Motor neuron (in vitro differentiated cells): ENCODE results near the gene PRAMEF33. TPM values are rescaled to one million over a fixed set of nuclear protein-coding genes. Genes with fewer than 3 reads are reported as not detected.
A peak's percentile ranks its signal among the peaks of the same experiment; 100 is the strongest.
"Not testable (repeated sequence)": the region's sequence is repeated elsewhere in the genome, so short reads cannot be mapped to it uniquely, and the experiment has no call there.

Source experiments
- ATAC-seq, 8 experiments: fragments of 200-7000 bp; cut with Tn5 transposase; replicated peaks in 6 of 8; 2 replicates each; pipeline ENCODE4 v1.8.0; 2021; ENCODE audit warnings: mild to moderate bottlenecking in 8 of 8, moderate library complexity in 8 of 8
- H3K27ac ChIP-seq, 2 donors: fragments of 250-450 bp; sonication (Bioruptor Pico); 2 replicates each; pipeline ENCODE4 v1.9.0; 2021; ENCODE audit warnings: antibody characterized with exemption in 2 of 2, mild to moderate bottlenecking in 2 of 2, moderate library complexity in 1 of 2
- H3K4me1 ChIP-seq, 2 donors: fragments of 250-450 bp; sonication (Bioruptor Pico); replicated peaks in 1 of 2; 2 replicates each; pipeline ENCODE4 v1.6.1; 2021; ENCODE audit warnings: antibody characterized with exemption in 2 of 2, mild to moderate bottlenecking in 2 of 2, moderate library complexity in 1 of 2
- H3K4me3 ChIP-seq, 5 donors: fragments of 250-450 bp; sonication (Bioruptor Pico); 2 replicates each; pipeline ENCODE4 v1.9.0; 2021; ENCODE audit warnings: antibody characterized with exemption in 5 of 5, mild to moderate bottlenecking in 5 of 5, moderate library complexity in 4 of 5
- WGBS, 10 experiments: fragments of 450-650 bp; shearing (Covaris generic); methylation state at CpG; one replicate each; pipeline ENCODE4 v1.0.0; 2022; 5-methylcytosine and 5-hydroxymethylcytosine counted together
- in situ Hi-C, 9 experiments: fragments of 400-800 bp; cut with MboI; loops; one replicate each; pipeline ENCODE4 v1.15.0; 2021; ENCODE audit warnings: low sequenced_read_pairs in 9 of 9, low pct_unique_long_range_greater_than_20kb in 2 of 9; ENCODE audit not compliant: unreplicated experiment in 9 of 9
- total RNA-seq, 8 experiments: library from RNA; unstranded; fragments of 300-600 nt; gene quantifications; 2 replicates each; pipeline versions ENCODE4 v1.2.3 to v1.2.4, GENCODE V29; 2022

The PRAMEF33 gene
- total RNA-seq: under 1 TPM in 1 of 8 experiments, not detected in 7; 0.13 TPM

GRCh38 chr1:13303239-13303638, at the start of gene PRAMEF33:
Gene PRAMEF33 (plus strand): TSS chr1:13303539. CDS start chr1:13305955, 2,416 bp downstream.
- H3K4me3 ChIP-seq, H3K27ac ChIP-seq, ATAC-seq, in situ Hi-C loops, H3K4me1 ChIP-seq: not testable (repeated sequence)
- WGBS, 10 experiments: no CpG with 5 or more reads among the region's 1 CpG

GRCh38 chr1:13253898-13254297, 49.4 kb upstream of the PRAMEF33 start, which contains the start of gene PRAMEF5:
Gene PRAMEF5 (plus strand): TSS chr1:13254198. CDS start chr1:13259269, 5,071 bp downstream.
- H3K4me1 ChIP-seq, ATAC-seq, in situ Hi-C loops, H3K4me3 ChIP-seq, H3K27ac ChIP-seq: not testable (repeated sequence)
- no CpG with 5 or more reads among the region's 5 CpGs for WGBS, 10 experiments

- H3K4me3 ChIP-seq, H3K4me1 ChIP-seq, in situ Hi-C loops, H3K27ac ChIP-seq: not testable (repeated sequence)
- no CpG with 5 or more reads among the region's 3 CpGs for WGBS, 10 experiments
- ATAC-seq: peak in 3 of 8 experiments; percentile 45 to 90 (median 45)
Measured at GRCh38 chr1:13265124-13265523, 38.2 kb upstream of the PRAMEF33 start.

GRCh38 chr1:13277016-13277415, 26.3 kb upstream of the PRAMEF33 start:
- H3K4me1 ChIP-seq, H3K27ac ChIP-seq, in situ Hi-C loops, H3K4me3 ChIP-seq: not testable (repeated sequence)
- WGBS, 10 experiments: no CpG with 5 or more reads among the region's 6 CpGs
- peak in 1 of 8 experiments; percentile 54 for ATAC-seq

- H3K27ac ChIP-seq, H3K4me3 ChIP-seq, in situ Hi-C loops, H3K4me1 ChIP-seq: not testable (repeated sequence)
- 0% methylated on average over 1 of the region's 3 CpGs; no CpG with 5 or more reads in 9 of the 10 experiments for WGBS, 10 experiments
- ATAC-seq: peak in 2 of 8 experiments; percentile 25 to 29
Measured at GRCh38 chr1:13279617-13280016, 23.7 kb upstream of the PRAMEF33 start.

- H3K27ac ChIP-seq, H3K4me1 ChIP-seq, H3K4me3 ChIP-seq, ATAC-seq, in situ Hi-C loops: not testable (repeated sequence)
- WGBS, 10 experiments: no CpG with 5 or more reads among the region's 1 CpG
Measured at GRCh38 chr1:13285037-13285436, 18.3 kb upstream of the PRAMEF33 start, which contains the start of gene PRAMEF8. Gene PRAMEF8 (minus strand): TSS chr1:13285137. CDS start chr1:13284091, 1,046 bp downstream.

GRCh38 chr1:13289030-13289429, 14.3 kb upstream of the PRAMEF33 start:
- in situ Hi-C loops, ATAC-seq, H3K27ac ChIP-seq, H3K4me3 ChIP-seq, H3K4me1 ChIP-seq: not testable (repeated sequence)
- WGBS, 10 experiments: no CpG with 5 or more reads among the region's 3 CpGs

- H3K27ac ChIP-seq, H3K4me1 ChIP-seq, ATAC-seq, in situ Hi-C loops, H3K4me3 ChIP-seq: not testable (repeated sequence)
- no CpG with 5 or more reads among the region's 5 CpGs for WGBS, 10 experiments
Measured at GRCh38 chr1:13297216-13297931, 6.0 kb upstream of the PRAMEF33 start.

GRCh38 chr1:13298699-13299098, 4.6 kb upstream of the PRAMEF33 start:
- ATAC-seq, H3K4me3 ChIP-seq, H3K27ac ChIP-seq, H3K4me1 ChIP-seq, in situ Hi-C loops: not testable (repeated sequence)
- no CpG with 5 or more reads among the region's 27 CpGs for WGBS, 10 experiments

GRCh38 chr1:13302197-13302596, 1.1 kb upstream of the PRAMEF33 start:
- in situ Hi-C loops, H3K4me3 ChIP-seq, H3K27ac ChIP-seq, H3K4me1 ChIP-seq, ATAC-seq: not testable (repeated sequence)

- H3K4me1 ChIP-seq, ATAC-seq, H3K4me3 ChIP-seq, H3K27ac ChIP-seq, in situ Hi-C loops: not testable (repeated sequence)
- 0% methylated on average over 1 of the region's 4 CpGs; no CpG with 5 or more reads in 9 of the 10 experiments for WGBS, 10 experiments
Measured at GRCh38 chr1:13315281-13315680, 11.9 kb downstream of the PRAMEF33 start, which contains the start of gene PRAMEF15. Gene PRAMEF15 (plus strand): TSS chr1:13315581. CDS start chr1:13318408, 2,827 bp downstream.

GRCh38 chr1:13342496-13342895, 39.2 kb downstream of the PRAMEF33 start:
- ATAC-seq, H3K27ac ChIP-seq, in situ Hi-C loops, H3K4me3 ChIP-seq, H3K4me1 ChIP-seq: not testable (repeated sequence)
- 20% methylated on average over 1 of the region's 8 CpGs; no CpG with 5 or more reads in 9 of the 10 experiments for WGBS, 10 experiments

GRCh38 chr1:13347034-13347433, 43.7 kb downstream of the PRAMEF33 start, which contains the start of gene PRAMEF14:
Gene PRAMEF14 (minus strand): TSS chr1:13347134. CDS start chr1:13345314, 1,820 bp downstream.
- H3K4me1 ChIP-seq, ATAC-seq, H3K27ac ChIP-seq, H3K4me3 ChIP-seq, in situ Hi-C loops: not testable (repeated sequence)
- WGBS, 10 experiments: no CpG with 5 or more reads among the region's 7 CpGs

- ATAC-seq, H3K4me3 ChIP-seq, H3K4me1 ChIP-seq, in situ Hi-C loops, H3K27ac ChIP-seq: not testable (repeated sequence)
- 40 to 80% methylated on average over 2 of the region's 8 CpGs; no CpG with 5 or more reads in 8 of the 10 experiments for WGBS, 10 experiments
Measured at GRCh38 chr1:13353476-13353875, 50.1 kb downstream of the PRAMEF33 start.
